Duodenal mucosa (tissue), 2 donors: Measurements from ENCODE around the gene DKKL1.
"Not testable (repeated sequence)": the region's sequence is repeated elsewhere in the genome, so short reads cannot be mapped to it uniquely, and the experiment has no call there.

Experiments used
- H3K27ac ChIP-seq: one replicate; pipeline ENCODE4 v1.7.0; 2013; ENCODE audit warnings: low read depth, low read length
- H3K27me3 ChIP-seq, 2 donors: one replicate each; pipeline ENCODE4 v1.7.0; 2013; ENCODE audit warnings: low read length in 2 of 2, control low read depth in 1 of 2; ENCODE audit not compliant: insufficient read depth in 2 of 2, control insufficient read depth in 1 of 2
- H3K36me3 ChIP-seq, 2 donors: one replicate each; pipeline ENCODE4 v1.7.0; 2013; ENCODE audit warnings: low read length in 2 of 2, control low read depth in 1 of 2; ENCODE audit not compliant: insufficient read depth in 2 of 2, control insufficient read depth in 1 of 2
- H3K4me1 ChIP-seq, 2 donors: one replicate each; pipeline ENCODE4 v1.7.0; 2013; ENCODE audit warnings: low read length in 2 of 2, control low read depth in 1 of 2; ENCODE audit not compliant: insufficient read depth in 2 of 2, control insufficient read depth in 1 of 2
- H3K4me3 ChIP-seq, 2 donors: one replicate each; pipeline ENCODE4 v1.7.0; 2013; ENCODE audit warnings: low read length in 2 of 2, low read depth in 1 of 2
- H3K9ac ChIP-seq, 2 donors: one replicate each; pipeline ENCODE4 v1.7.0; 2013; ENCODE audit warnings: low read length in 2 of 2, low read depth in 1 of 2
- H3K9me3 ChIP-seq, 2 donors: one replicate each; pipeline ENCODE4 v1.7.0; 2013; ENCODE audit warnings: low read length in 2 of 2, control low read depth in 1 of 2; ENCODE audit not compliant: control insufficient read depth in 1 of 2

Gene DKKL1

GRCh38 chr19:49363268-49364082, at the start of gene DKKL1:
TSS of gene DKKL1 (plus strand) at chr19:49363877. CDS start at chr19:49363999, 122 bp downstream.
- Histone ChIP-seq H3K4me1 (peaks cover 12 to 17% of the 10 kb centered on the region in 2 donors), H3K36me3 (no peaks in the 10 kb centered on the region), H3K9ac (peak within 1 kb of the TSS in 1 of 2 donors; percentile 54), H3K27ac (peak within 1 kb of the TSS; percentile 39), H3K4me3 (peak within 1 kb of the TSS; percentile 72 to 73), H3K9me3 (no peaks in the 10 kb centered on the region), H3K27me3 (peaks cover 0 to 11% of the 10 kb centered on the region in 2 donors)

- Histone ChIP-seq H3K9me3 (peaks cover 0 to 6% of the 10 kb centered on the region in 2 donors), H3K27me3 (no peaks in the 10 kb centered on the region), H3K36me3 (peaks cover 0 to 3% of the 10 kb centered on the region in 2 donors), H3K4me1 (no peaks in the 10 kb centered on the region), H3K27ac (no peak overlapping the region), H3K4me3 (no peak overlapping the region), H3K9ac (no peak overlapping the region)
Measured at GRCh38 chr19:49315111-49315510, 48.6 kb upstream of the DKKL1 start.

GRCh38 chr19:49316284-49316683, 47.4 kb upstream of the DKKL1 start:
- no peaks in the 10 kb centered on the region for H3K27me3 ChIP-seq
- no peaks in the 10 kb centered on the region for H3K36me3 ChIP-seq
- no peak overlapping the region for H3K27ac ChIP-seq

GRCh38 chr19:49318296-49318695, 45.4 kb upstream of the DKKL1 start:
- no peaks in the 10 kb centered on the region for H3K27me3 ChIP-seq
- H3K36me3 ChIP-seq: no peaks in the 10 kb centered on the region
- no peak overlapping the region for H3K4me3 ChIP-seq
- peaks cover 5 to 12% of the 10 kb centered on the region in 2 donors for H3K9me3 ChIP-seq
- no peak overlapping the region for H3K9ac ChIP-seq
- no peaks in the 10 kb centered on the region for H3K4me1 ChIP-seq
- no peak overlapping the region for H3K27ac ChIP-seq

More at GRCh38 chr19:49316284-49316683, 47.4 kb upstream of the DKKL1 start:
- Histone ChIP-seq H3K4me3 (no peak overlapping the region), H3K4me1 (no peaks in the 10 kb centered on the region), H3K9me3 (peaks cover 5 to 12% of the 10 kb centered on the region in 2 donors), H3K9ac (no peak overlapping the region)

DNA sequence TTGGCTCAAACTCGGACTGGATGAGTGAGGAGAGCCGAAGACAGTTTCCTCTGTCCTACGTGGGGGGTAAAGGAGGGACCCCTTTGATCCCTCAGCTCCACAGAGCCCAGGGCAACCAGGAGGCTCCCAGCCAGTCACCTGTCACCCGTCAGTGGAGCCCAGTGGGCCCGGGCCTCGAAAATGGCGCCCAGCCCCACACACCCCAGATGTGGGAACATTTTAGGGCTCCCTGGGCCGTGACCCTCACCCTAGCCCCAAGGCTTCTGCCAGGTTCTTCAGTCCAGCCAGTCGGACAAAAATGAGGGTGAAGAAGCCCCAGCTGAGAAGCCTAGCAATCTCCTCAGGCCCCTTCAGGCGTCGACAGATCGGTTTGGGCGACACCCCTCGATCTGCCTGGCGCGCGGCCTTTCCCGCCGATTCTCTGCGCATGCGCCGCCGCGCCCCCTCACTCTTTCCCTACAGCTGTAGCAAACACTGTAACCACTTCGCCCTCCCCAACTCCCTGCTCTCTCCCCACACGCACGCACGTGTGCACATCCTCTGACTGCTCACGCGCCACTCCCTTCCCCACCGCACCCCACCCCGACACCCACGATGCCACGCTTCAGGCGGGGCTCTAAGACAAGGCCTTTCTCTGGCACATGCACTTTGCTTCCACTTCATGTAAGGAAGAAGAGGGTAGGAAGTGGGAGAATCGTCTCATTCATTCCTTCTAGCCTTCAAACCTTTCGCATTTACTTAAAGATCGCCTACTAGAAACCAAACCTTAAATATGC, 38.7 kb upstream of the DKKL1 start, which contains the start of gene SLC6A16:
Gene SLC6A16 (minus strand): TSS at position 391 of the 776 bp plus-strand sequence. CDS start 13,844 bp downstream, outside the sequence.
- Histone ChIP-seq H3K36me3 (no peaks in the 10 kb centered on the region), H3K9me3 (peaks cover 5 to 6% of the 10 kb centered on the region in 2 donors), H3K4me3 (no peak within 1 kb of the TSS), H3K9ac (no peak within 1 kb of the TSS), H3K4me1 (no peaks in the 10 kb centered on the region), H3K27ac (no peak within 1 kb of the TSS), H3K27me3 (no peaks in the 10 kb centered on the region)

DNA sequence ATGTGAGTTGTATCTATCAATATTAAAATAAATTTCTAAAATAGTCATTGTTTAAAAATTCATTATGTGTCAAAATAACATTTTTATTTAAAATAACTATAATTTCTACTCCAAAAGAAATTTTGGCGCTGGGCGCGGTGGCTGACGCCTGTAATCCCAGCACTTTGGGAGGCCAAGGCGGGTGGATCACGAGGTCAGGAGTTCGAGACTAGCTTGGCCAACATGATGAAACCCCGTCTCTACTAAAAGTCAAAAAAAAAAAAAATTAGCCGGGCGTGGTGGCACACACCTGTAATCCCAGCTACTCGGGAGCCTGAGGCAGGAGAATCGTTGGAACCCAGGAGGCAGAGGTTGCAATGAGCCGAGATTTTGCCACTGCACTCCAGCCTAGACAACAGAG, 37.9 kb upstream of the DKKL1 start:
- not testable (repeated sequence) for H3K9ac ChIP-seq, H3K27me3 ChIP-seq, H3K36me3 ChIP-seq, H3K27ac ChIP-seq, H3K4me3 ChIP-seq, H3K9me3 ChIP-seq, H3K4me1 ChIP-seq

- Histone ChIP-seq H3K27me3 (no peaks in the 10 kb centered on the region), H3K9me3 (no peaks in the 10 kb centered on the region), H3K36me3 (no peaks in the 10 kb centered on the region), H3K27ac (no peak overlapping the region), H3K4me1 (no peaks in the 10 kb centered on the region), H3K9ac (no peak overlapping the region), H3K4me3 (no peak overlapping the region)
Measured at GRCh38 chr19:49326165-49326704, 37.4 kb upstream of the DKKL1 start.

GRCh38 chr19:49327878-49328544, 35.7 kb upstream of the DKKL1 start:
- H3K9me3 ChIP-seq: no peaks in the 10 kb centered on the region
- no peak overlapping the region for H3K4me3 ChIP-seq
- no peaks in the 10 kb centered on the region for H3K27me3 ChIP-seq
- H3K9ac ChIP-seq: no peak overlapping the region
- no peak overlapping the region for H3K27ac ChIP-seq
- H3K4me1 ChIP-seq: peaks cover 0 to 3% of the 10 kb centered on the region in 2 donors
- no peaks in the 10 kb centered on the region for H3K36me3 ChIP-seq

- Histone ChIP-seq H3K4me1 (peaks cover 0 to 8% of the 10 kb centered on the region in 2 donors), H3K9ac (no peak overlapping the region), H3K9me3 (no peaks in the 10 kb centered on the region), H3K4me3 (no peak overlapping the region), H3K27me3 (no peaks in the 10 kb centered on the region), H3K27ac (no peak overlapping the region), H3K36me3 (no peaks in the 10 kb centered on the region)
Measured at GRCh38 chr19:49328741-49329140, 34.9 kb upstream of the DKKL1 start.
